Endothelial cell of umbilical vein (primary cell): ENCODE measurements around the gene HRK.

Experiments
- CTCF ChIP-seq, 2 donors: IDR thresholded peaks; 1 replicate in 1 of 2; 2 replicates in 1 of 2; pipeline ENCODE4 v1.5.1; 2011; ENCODE audit warnings: low read length in 2 of 2, mild to moderate bottlenecking in 2 of 2, moderate library complexity in 2 of 2, control low read depth in 1 of 2, inconsistent platforms in 1 of 2, low read depth in 1 of 2; ENCODE audit not compliant: insufficient read depth in 1 of 2; ENCODE audit errors: extremely low read depth in 1 of 2
- EZH2 ChIP-seq: IDR thresholded peaks from 2 replicates; pipeline ENCODE4 v1.6.1; 2012; ENCODE audit warnings: borderline replicate concordance, low read depth, mild to moderate bottlenecking, moderate library complexity, low read length, inconsistent platforms; ENCODE audit not compliant: severe bottlenecking
- GATA2 ChIP-seq: IDR thresholded peaks from 2 replicates; pipeline ENCODE4 v1.7.0; 2011; ENCODE audit warnings: low read depth, mild to moderate bottlenecking, moderate library complexity, mixed read lengths, low read length; ENCODE audit not compliant: insufficient read length, insufficient read depth
- JUN ChIP-seq: IDR thresholded peaks from 2 replicates; pipeline ENCODE4 v1.6.1; 2011; ENCODE audit warnings: borderline replicate concordance, low read depth; ENCODE audit not compliant: insufficient read length, insufficient read depth
- POLR2A ChIP-seq: IDR thresholded peaks from 2 replicates; pipeline ENCODE4 v1.6.1; 2012; ENCODE audit warnings: low read depth, mild to moderate bottlenecking, control low read depth, low read length
- POLR2AphosphoS5 ChIP-seq: IDR thresholded peaks from 2 replicates; pipeline ENCODE4 v1.6.1; 2012; ENCODE audit warnings: low read depth, mild to moderate bottlenecking, control low read depth, low read length, moderate library complexity; ENCODE audit not compliant: insufficient read depth
- TF ChIP-seq, protein P1 (sequence below): IDR thresholded peaks from 2 replicates; pipeline ENCODE4 v1.6.1; 2011; ENCODE audit not compliant: insufficient read depth, insufficient read length

DNA sequence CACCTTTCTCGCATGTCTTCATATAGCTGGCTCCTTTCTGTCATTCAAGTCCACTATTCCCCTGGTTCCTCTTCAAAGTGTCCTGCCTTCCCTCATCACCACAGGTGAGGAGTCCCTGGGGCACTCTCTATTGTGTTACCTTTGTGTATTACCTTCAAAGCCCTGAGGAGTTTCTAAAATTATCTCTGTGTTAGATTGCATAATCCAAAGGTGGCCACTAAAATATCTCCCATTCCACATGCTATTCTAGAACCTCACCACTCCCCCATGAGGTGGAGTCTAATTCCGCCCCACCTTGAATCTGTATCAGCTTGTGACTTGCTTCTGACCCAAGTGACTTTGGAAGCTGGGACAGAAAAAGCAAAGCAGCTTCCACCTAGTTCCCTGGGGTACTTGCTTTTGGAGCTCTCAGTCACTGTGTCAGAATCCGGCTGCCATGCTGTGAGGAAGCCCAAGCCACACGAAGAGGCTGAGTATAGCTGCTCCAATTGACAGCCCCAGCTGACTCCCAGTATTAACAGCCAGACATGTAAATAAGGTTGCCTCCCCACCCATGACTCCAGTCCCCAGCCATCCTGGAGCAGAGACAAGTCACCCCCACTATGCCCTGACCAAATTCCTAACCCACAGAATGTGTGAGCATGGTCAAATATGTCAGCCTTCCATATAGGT lies 6.8 kb downstream of the HRK start:
- TF ChIP-seq CTCF (IDR thresholded peaks at IDR 0.05; ENCODE audit: extremely low read depth in 1 of 2, insufficient read depth in 1 of 2, low read depth in 1 of 2, low read length in 2 of 2): no peak
- no peak for TF ChIP-seq POLR2AphosphoS5
- TF ChIP-seq, protein P1, sequence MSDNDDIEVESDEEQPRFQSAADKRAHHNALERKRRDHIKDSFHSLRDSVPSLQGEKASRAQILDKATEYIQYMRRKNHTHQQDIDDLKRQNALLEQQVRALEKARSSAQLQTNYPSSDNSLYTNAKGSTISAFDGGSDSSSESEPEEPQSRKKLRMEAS: no peak
- no peak for TF ChIP-seq GATA2
- TF ChIP-seq JUN: no peak
- TF ChIP-seq POLR2A: no peak
- TF ChIP-seq EZH2: no peak
